ENCODE data around the gene THBS3. TPM values are rescaled to one million over a fixed set of nuclear protein-coding genes. Genes with fewer than 3 reads are reported as not detected.

Gene THBS3
- total and polyA plus RNA-seq, 2 of the 13 experiments (the other 11 are each of a cell fraction or from before 2014, with no cell fraction given) = 0.86 to 3.6 TPM

DNA sequence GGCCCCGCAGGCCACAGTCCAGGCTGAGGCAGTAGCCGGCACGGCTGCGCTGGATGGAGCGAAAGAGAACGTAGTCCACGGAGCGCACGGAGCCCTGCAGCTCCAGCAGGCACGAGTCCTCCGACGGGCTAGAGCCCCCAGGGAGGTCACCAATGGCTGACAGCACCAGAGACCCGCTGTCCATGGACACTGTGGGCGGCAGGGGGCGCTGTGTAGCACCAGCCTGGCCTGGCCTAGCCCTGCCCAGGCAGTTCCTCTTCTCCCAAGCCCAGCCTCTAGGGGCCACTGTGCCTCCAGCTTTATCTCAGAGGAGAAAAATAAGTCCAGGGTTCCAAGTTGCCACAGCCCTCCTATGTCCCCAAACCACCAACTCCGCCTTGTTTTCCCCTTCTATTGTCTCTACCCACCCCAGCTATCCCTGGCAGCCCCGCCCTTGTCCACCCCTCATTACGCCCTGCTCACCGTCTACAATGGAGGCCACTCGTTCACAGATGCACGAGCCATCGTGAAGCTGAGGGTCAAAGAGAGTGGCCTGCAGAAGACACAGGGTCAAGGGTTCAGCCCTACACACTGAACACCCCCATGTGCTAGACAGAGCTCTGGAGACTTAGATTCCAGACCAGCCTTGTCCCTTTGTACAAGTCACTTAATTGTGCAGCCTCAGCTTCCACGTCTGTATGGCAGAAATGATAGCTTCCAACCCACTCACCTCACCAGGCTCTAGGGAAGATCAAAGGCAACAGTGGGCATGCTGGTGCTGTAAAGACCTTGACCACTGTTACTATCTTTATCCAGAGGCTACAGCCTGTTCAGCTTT is 43.1 kb upstream of the THBS3 start (continued):
- TF ChIP-seq, protein P1, sequence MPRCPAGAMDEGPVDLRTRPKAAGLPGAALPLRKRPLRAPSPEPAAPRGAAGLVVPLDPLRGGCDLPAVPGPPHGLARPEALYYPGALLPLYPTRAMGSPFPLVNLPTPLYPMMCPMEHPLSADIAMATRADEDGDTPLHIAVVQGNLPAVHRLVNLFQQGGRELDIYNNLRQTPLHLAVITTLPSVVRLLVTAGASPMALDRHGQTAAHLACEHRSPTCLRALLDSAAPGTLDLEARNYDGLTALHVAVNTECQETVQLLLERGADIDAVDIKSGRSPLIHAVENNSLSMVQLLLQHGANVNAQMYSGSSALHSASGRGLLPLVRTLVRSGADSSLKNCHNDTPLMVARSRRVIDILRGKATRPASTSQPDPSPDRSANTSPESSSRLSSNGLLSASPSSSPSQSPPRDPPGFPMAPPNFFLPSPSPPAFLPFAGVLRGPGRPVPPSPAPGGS (CRISPR knock-in tag; IDR thresholded peaks at IDR 0.05) = no peak
- peak; percentile 70; the same call in 1 of the 2 replicates for TF ChIP-seq IRF2 (CRISPR knock-in tag; IDR thresholded peaks at IDR 0.05)
- TF ChIP-seq, protein P2, sequence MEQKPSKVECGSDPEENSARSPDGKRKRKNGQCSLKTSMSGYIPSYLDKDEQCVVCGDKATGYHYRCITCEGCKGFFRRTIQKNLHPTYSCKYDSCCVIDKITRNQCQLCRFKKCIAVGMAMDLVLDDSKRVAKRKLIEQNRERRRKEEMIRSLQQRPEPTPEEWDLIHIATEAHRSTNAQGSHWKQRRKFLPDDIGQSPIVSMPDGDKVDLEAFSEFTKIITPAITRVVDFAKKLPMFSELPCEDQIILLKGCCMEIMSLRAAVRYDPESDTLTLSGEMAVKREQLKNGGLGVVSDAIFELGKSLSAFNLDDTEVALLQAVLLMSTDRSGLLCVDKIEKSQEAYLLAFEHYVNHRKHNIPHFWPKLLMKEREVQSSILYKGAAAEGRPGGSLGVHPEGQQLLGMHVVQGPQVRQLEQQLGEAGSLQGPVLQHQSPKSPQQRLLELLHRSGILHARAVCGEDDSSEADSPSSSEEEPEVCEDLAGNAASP (CRISPR knock-in tag; IDR thresholded peaks at IDR 0.05; ENCODE audit: borderline replicate concordance) = 0 out of 2 replicates have a peak, but pooled peaks have one; percentile 39
- TF ChIP-seq TCF7 (IDR thresholded peaks at IDR 0.05; ENCODE audit: low read depth) = peak; percentile 70
- TF ChIP-seq ZNF660 (CRISPR knock-in tag; IDR thresholded peaks at IDR 0.05; ENCODE audit: borderline replicate concordance, low read depth) = no peak
- TF ChIP-seq TEAD2 (CRISPR knock-in tag; IDR thresholded peaks at IDR 0.05) = no peak
- TF ChIP-seq ARNT2 (CRISPR knock-in tag; IDR thresholded peaks at IDR 0.05; ENCODE audit: low read depth) = 0 out of 2 replicates have a peak, but pooled peaks have one; percentile 12
- no peak for TF ChIP-seq CCAR2 (optimal IDR thresholded peaks at IDR 0.05; ENCODE audit: low read depth, low read length)
- TF ChIP-seq BRD4 (CRISPR knock-in tag; IDR thresholded peaks at IDR 0.05) = no peak; the same call in none of the 2 replicates
- TF ChIP-seq, protein P3, sequence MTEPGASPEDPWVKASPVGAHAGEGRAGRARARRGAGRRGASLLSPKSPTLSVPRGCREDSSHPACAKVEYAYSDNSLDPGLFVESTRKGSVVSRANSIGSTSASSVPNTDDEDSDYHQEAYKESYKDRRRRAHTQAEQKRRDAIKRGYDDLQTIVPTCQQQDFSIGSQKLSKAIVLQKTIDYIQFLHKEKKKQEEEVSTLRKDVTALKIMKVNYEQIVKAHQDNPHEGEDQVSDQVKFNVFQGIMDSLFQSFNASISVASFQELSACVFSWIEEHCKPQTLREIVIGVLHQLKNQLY (CRISPR knock-in tag; IDR thresholded peaks at IDR 0.05) = 0 out of 2 replicates have a peak, but pooled peaks have one; percentile 5
- TF ChIP-seq CHD4 (IDR thresholded peaks at IDR 0.05; ENCODE audit: borderline replicate concordance, low read length) = peak; percentile 56; the same call in 1 of the 2 replicates
- TF ChIP-seq, protein P4, sequence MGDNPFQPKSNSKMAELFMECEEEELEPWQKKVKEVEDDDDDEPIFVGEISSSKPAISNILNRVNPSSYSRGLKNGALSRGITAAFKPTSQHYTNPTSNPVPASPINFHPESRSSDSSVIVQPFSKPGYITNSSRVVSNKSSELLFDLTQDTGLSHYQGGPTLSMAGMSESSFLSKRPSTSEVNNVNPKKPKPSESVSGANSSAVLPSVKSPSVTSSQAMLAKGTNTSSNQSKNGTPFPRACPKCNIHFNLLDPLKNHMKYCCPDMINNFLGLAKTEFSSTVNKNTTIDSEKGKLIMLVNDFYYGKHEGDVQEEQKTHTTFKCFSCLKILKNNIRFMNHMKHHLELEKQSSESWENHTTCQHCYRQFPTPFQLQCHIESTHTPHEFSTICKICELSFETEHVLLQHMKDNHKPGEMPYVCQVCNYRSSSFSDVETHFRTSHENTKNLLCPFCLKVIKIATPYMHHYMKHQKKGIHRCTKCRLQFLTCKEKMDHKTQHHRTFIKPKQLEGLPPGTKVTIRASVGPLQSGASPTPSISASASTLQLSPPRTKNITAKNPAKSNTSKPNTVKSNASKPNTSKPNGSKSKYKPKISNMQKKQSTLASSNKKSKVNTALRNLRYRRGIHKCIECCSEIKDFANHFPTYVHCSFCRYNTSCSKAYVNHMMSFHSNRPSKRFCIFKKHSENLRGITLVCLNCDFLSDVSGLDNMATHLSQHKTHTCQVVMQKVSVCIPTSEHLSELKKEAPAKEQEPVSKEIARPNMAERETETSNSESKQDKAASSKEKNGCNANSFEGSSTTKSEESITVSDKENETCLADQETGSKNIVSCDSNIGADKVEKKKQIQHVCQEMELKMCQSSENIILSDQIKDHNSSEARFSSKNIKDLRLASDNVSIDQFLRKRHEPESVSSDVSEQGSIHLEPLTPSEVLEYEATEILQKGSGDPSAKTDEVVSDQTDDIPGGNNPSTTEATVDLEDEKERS (CRISPR knock-in tag; IDR thresholded peaks at IDR 0.05) = no peak; the same call in 1 of the 2 replicates
- peak; percentile 42 for TF ChIP-seq RARA (CRISPR knock-in tag; IDR thresholded peaks at IDR 0.05)
- no peak for TF ChIP-seq NR3C1 (CRISPR knock-in tag; IDR thresholded peaks at IDR 0.05)
- TF ChIP-seq, protein P5, sequence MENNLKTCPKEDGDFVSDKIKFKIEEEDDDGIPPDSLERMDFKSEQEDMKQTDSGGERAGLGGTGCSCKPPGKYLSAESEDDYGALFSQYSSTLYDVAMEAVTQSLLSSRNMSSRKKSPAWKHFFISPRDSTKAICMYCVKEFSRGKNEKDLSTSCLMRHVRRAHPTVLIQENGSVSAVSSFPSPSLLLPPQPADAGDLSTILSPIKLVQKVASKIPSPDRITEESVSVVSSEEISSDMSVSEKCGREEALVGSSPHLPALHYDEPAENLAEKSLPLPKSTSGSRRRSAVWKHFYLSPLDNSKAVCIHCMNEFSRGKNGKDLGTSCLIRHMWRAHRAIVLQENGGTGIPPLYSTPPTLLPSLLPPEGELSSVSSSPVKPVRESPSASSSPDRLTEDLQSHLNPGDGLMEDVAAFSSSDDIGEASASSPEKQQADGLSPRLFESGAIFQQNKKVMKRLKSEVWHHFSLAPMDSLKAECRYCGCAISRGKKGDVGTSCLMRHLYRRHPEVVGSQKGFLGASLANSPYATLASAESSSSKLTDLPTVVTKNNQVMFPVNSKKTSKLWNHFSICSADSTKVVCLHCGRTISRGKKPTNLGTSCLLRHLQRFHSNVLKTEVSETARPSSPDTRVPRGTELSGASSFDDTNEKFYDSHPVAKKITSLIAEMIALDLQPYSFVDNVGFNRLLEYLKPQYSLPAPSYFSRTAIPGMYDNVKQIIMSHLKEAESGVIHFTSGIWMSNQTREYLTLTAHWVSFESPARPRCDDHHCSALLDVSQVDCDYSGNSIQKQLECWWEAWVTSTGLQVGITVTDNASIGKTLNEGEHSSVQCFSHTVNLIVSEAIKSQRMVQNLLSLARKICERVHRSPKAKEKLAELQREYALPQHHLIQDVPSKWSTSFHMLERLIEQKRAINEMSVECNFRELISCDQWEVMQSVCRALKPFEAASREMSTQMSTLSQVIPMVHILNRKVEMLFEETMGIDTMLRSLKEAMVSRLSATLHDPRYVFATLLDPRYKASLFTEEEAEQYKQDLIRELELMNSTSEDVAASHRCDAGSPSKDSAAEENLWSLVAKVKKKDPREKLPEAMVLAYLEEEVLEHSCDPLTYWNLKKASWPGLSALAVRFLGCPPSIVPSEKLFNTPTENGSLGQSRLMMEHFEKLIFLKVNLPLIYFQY (CRISPR knock-in tag; IDR thresholded peaks at IDR 0.05; ENCODE audit: borderline replicate concordance) = no peak
- TF ChIP-seq, protein P6, sequence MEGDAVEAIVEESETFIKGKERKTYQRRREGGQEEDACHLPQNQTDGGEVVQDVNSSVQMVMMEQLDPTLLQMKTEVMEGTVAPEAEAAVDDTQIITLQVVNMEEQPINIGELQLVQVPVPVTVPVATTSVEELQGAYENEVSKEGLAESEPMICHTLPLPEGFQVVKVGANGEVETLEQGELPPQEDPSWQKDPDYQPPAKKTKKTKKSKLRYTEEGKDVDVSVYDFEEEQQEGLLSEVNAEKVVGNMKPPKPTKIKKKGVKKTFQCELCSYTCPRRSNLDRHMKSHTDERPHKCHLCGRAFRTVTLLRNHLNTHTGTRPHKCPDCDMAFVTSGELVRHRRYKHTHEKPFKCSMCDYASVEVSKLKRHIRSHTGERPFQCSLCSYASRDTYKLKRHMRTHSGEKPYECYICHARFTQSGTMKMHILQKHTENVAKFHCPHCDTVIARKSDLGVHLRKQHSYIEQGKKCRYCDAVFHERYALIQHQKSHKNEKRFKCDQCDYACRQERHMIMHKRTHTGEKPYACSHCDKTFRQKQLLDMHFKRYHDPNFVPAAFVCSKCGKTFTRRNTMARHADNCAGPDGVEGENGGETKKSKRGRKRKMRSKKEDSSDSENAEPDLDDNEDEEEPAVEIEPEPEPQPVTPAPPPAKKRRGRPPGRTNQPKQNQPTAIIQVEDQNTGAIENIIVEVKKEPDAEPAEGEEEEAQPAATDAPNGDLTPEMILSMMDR (CRISPR knock-in tag; IDR thresholded peaks at IDR 0.05) = peak; percentile 99
